Retinal pigment epithelial cell (primary cell): Measurements from ENCODE around the gene ZNF845.
"Not testable (repeated sequence)": the region's sequence is repeated elsewhere in the genome, so short reads cannot be mapped to it uniquely, and the experiment has no call there.

Experiments
- DNase-seq: peaks from one replicate; pipeline ENCODE4 v3.0.0-alpha.2; 2010; ENCODE audit warnings: low read depth
- H3K4me3 ChIP-seq: 2 replicates; pipeline ENCODE4 v1.5.1; 2011; ENCODE audit warnings: mild to moderate bottlenecking, low read length, control low read depth, moderate library complexity
- TF ChIP-seq, protein P1 (sequence below): conservative IDR thresholded peaks from 2 replicates; pipeline ENCODE4 v1.5.1; 2011; ENCODE audit warnings: low read depth, low read length, control low read depth, inconsistent platforms

The ZNF845 gene

DNA sequence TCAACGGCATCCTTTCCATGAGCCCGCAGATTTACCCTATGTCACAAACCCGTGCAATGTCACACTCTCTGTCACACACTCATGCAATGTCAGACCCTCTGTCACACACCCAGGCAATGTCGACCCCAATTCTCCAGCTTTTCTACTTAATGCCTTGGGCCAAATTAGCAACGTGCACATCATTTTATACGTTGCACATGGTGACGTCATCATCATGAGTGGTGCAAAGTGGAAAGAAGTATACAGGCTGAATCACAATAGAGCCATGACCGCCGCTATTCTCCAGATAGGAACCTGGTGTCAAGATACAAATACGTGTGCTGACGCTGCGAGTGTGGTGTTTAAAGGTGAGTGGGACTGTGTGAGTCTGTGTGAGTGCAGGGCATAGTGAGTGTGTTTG lies 21.7 kb upstream of the ZNF845 start:
- TF ChIP-seq, protein P1, sequence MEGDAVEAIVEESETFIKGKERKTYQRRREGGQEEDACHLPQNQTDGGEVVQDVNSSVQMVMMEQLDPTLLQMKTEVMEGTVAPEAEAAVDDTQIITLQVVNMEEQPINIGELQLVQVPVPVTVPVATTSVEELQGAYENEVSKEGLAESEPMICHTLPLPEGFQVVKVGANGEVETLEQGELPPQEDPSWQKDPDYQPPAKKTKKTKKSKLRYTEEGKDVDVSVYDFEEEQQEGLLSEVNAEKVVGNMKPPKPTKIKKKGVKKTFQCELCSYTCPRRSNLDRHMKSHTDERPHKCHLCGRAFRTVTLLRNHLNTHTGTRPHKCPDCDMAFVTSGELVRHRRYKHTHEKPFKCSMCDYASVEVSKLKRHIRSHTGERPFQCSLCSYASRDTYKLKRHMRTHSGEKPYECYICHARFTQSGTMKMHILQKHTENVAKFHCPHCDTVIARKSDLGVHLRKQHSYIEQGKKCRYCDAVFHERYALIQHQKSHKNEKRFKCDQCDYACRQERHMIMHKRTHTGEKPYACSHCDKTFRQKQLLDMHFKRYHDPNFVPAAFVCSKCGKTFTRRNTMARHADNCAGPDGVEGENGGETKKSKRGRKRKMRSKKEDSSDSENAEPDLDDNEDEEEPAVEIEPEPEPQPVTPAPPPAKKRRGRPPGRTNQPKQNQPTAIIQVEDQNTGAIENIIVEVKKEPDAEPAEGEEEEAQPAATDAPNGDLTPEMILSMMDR = no peak
- H3K4me3 ChIP-seq = no peak overlapping the region
- DNase-seq = no peak

DNA sequence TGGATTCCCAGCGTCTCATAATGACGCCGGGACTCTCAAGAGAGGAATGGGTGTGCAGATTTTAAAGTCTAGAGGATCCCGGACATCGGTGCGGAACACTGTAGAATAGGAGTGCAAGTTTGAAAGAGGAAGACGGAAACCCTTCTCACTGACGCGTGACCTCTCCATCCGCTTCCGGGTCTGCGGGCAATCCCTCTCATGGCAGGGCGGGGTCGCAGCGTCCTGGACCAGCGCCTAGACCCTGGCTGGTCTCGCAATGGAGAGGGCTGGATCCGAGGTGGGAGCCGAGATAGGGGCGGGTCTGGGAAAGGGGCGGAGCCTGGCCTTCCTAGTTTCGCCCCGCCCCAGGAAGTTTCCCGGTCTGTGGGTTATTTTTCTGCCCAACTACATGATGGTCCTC lies 4.6 kb upstream of the ZNF845 start:
- H3K4me3 ChIP-seq = no peak overlapping the region
- TF ChIP-seq, protein P1 = no peak
- no peak for DNase-seq

DNA sequence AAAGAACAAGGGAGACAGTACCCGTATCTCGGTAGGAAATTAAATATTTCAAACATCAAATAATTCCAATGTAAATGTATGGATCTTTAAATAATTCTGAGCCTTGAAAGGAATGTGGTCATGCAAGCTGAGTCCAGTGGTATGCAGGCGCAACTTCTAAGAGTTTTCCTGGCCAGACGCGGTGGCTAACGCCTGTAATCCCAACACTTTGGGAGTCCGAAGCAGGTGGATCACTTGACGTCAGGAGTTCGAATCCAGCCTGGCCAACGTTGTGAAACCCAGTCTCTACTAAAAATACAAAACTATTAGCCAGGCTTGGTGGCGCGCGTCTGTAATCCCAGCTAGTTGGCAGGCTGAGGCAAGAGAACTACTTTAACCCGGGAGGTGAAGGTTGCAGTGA lies 1.1 kb upstream of the ZNF845 start:
- TF ChIP-seq, protein P1 = no peak
- H3K4me3 ChIP-seq = peak overlapping the region; percentile 98
- no peak for DNase-seq

DNA sequence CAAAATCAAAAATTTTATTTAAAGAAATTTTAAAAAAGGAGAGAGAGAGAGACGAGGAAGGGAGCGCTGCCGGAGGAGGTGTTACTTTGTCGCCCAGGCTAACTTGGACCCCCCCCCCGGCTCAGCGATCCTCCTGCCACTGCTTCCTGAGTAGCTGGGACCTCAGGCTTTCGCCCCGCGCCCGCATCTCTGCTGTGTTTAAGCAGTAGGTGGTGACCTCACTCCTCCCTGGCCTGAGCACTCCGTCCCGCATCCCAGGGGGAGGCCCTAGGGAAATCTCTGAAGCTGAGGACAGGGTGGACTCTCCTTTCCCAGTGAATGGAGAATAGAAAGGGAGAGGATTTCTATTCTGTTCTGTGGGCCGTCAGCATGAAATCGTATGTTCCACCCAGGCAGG lies 485 bp upstream of the ZNF845 start:
- TF ChIP-seq, protein P1 = no peak
- H3K4me3 ChIP-seq = peak overlapping the region; percentile 98
- DNase-seq = no peak

DNA sequence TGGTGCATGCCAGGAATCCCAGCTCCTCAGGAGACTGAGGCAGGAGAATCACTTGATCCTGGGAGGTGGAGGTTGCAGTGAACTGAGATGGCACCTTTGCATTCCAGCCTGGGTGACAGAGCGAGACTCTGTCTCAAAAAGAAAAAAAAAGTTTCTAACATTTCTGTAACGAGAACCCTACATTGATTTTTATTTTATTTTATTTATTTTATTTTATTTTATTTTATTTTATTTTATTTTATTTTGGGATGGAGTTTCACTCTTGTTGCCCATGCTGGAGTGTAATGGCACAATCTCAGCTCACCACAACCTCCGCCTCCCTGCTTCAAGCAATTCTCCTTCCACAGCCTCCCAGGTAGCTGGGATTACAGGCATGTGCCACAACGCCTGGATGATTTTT lies 10.9 kb downstream of the ZNF845 start:
- not testable (repeated sequence) for H3K4me3 ChIP-seq, DNase-seq

DNA sequence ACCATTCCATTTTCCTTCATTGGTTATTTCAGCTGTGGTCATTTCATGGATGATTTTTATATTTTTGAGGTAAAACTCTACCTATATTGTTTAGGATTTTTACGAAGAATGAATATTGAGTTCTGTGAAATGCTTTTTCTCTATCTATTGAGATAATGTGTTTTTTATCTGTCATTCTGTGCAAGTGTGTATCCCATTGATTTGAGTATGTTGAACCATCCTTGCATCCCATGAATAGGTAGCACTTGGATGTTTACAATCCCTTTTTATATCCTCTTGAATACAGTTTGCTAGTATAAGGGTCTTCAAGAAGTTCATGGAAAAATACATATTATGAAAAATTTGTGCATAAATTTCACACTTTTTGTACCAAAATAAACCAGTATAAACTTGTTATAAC lies 22.2 kb downstream of the ZNF845 start:
- TF ChIP-seq, protein P1 = no peak
- DNase-seq = no peak
- no peak overlapping the region for H3K4me3 ChIP-seq

DNA sequence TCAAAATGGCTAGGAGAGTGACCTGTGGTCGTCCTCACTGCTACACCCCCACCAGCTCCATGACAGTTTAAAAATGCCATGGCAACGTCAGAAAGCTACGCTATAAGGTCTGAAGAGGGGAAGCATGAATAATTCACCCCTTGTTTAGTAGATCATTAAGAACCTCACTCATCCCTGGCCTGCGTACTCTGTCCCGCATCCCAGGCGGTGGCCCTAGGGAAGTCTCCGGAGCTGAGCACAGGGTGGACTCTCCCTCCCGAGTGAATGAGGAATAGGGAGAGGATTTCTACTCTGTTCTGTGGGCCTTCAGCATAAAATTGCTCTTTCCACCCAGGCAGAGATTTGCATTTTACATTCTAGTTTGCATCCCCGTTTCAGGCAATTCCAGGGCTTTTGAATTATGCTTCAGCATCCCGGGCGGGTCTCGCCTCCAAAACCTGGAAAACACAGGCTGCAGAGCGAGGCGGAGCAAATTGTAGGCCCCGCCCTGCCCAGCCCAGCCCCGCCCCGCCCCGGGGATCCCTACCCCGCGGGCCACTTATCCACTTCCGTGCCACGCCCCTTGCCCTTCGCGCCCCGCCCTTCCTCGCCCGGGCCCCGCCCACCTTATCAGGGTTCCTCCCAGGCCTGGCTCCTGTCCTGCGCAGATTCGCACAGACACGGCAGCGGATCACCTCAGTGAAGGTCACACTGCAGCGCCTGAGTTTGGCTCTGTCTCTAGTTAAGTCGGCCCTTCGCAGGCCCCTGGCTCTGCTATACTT lies 24.5 kb downstream of the ZNF845 start:
- no peak for DNase-seq
- TF ChIP-seq, protein P1 = no peak
- no peak overlapping the region for H3K4me3 ChIP-seq

DNA sequence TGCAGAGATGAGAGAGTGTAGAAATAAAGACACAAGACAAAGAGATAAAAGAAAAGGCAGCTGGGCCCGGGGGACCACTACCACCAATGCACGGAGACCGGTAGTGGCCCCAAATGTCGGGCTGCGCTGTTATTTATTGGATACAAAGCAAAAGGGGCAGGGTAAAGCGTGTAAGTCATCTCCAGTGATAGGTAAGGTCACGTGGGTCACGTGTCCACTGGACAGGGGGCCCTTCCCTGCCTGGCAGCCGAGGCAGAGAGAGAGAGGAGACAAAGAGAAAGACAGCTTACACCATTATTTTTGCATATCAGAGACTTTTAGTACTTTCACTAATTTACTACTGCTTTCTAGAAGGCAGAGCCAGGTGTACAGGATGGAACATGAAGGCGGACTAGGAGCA lies 26.5 kb downstream of the ZNF845 start:
- not testable (repeated sequence) for DNase-seq

More for the DNA sequence above, 26.5 kb downstream of the ZNF845 start:
- H3K4me3 ChIP-seq = not testable (repeated sequence)
